IMR-90 (cell line): Measurements from ENCODE around the gene ANGPTL7. TPM values are rescaled to one million over a fixed set of nuclear protein-coding genes. Genes with fewer than 3 reads are reported as not detected.

Source experiments
- ATAC-seq: fragments of 200-7000 bp; cut with Tn5 transposase; 2 replicates; pipeline ENCODE4 v1.9.1; 2020; ENCODE audit warnings: low read depth, mild to moderate bottlenecking, moderate library complexity
- BruUV-seq: library from RNA; stranded (reverse); fragments of 400-500 nt; replicated peaks from 2 replicates; lab custom pipeline; 2021; lab: Mats Ljungman, UMichigan
- CTCF ChIA-PET: fragments of 300-600 bp; formaldehyde crosslinking; extraction: SDS; loops from one replicate; lab custom pipeline; 2021; ENCODE audit warnings: antibody characterized with exemption; lab: Yijun Ruan, JAX
- POLR2A ChIA-PET: fragments of 300-600 bp; sonication (Branson Sonifier 250); formaldehyde crosslinking; loops from one replicate; lab custom pipeline; 2022; ENCODE audit warnings: antibody characterized with exemption; ENCODE audit not compliant: unreplicated experiment; lab: Charles Lee
- DNase-seq: peaks from one replicate; pipeline ENCODE4 v3.0.0; 2013
- H2AFZ ChIP-seq: replicated peaks from 2 replicates; pipeline ENCODE3; 2013; ENCODE audit warnings: low read length, mild to moderate bottlenecking; ENCODE audit not compliant: poor library complexity
- H2AK5ac ChIP-seq: 2 replicates; pipeline ENCODE4 v1.6.1; 2013; ENCODE audit warnings: low read depth, low read length, inconsistent platforms
- H2AK9ac ChIP-seq: replicated peaks from 2 replicates; pipeline ENCODE3; 2013; ENCODE audit warnings: mild to moderate bottlenecking, low read depth, low read length, moderate library complexity; ENCODE audit not compliant: poor library complexity
- H2BK120ac ChIP-seq: 2 replicates; pipeline ENCODE4 v1.6.1; 2013; ENCODE audit warnings: low read depth, low read length, inconsistent platforms
- H2BK15ac ChIP-seq: 3 replicates; pipeline ENCODE4 v1.6.1; 2013; ENCODE audit warnings: low read depth, low read length, inconsistent platforms
- H2BK20ac ChIP-seq: 2 replicates; pipeline ENCODE4 v1.6.1; 2013; ENCODE audit warnings: low read depth, mild to moderate bottlenecking, inconsistent platforms, low read length, moderate library complexity
- H2BK5ac ChIP-seq: 2 replicates; pipeline ENCODE4 v1.6.1; 2013; ENCODE audit warnings: mild to moderate bottlenecking, low read depth, low read length, inconsistent platforms; ENCODE audit not compliant: poor library complexity, severe bottlenecking
- H3K14ac ChIP-seq: replicated peaks from 2 replicates; pipeline ENCODE4 v1.6.1; 2013; ENCODE audit warnings: low read depth, low read length, inconsistent platforms
- H3K18ac ChIP-seq: 2 replicates; pipeline ENCODE4 v1.6.1; 2013; ENCODE audit warnings: low read depth, low read length, control low read depth
- H3K23ac ChIP-seq: 2 replicates; pipeline ENCODE4 v1.6.1; 2013; ENCODE audit warnings: low read depth, low read length, inconsistent platforms
- H3K27ac ChIP-seq: 2 replicates; pipeline ENCODE4 v1.5.1; 2013; ENCODE audit warnings: mild to moderate bottlenecking, control low read depth, low read length; ENCODE audit not compliant: insufficient read depth
- H3K27me3 ChIP-seq: 2 replicates; pipeline ENCODE4 v1.6.1; 2013; ENCODE audit warnings: low read length; ENCODE audit not compliant: control insufficient read depth, insufficient read depth
- H3K36me3 ChIP-seq: 2 replicates; pipeline ENCODE4 v1.6.1; 2013; ENCODE audit warnings: low read length, mixed read lengths; ENCODE audit not compliant: control insufficient read depth, insufficient read depth
- H3K4ac ChIP-seq: 2 replicates; pipeline ENCODE4 v1.6.1; 2013; ENCODE audit warnings: low read depth, low read length, inconsistent platforms
- H3K4me1 ChIP-seq: 2 replicates; pipeline ENCODE4 v1.6.1; 2013; ENCODE audit warnings: low read length, mixed read lengths; ENCODE audit not compliant: control insufficient read depth, insufficient read depth
- H3K4me2 ChIP-seq: 2 replicates; pipeline ENCODE4 v1.6.1; 2013; ENCODE audit warnings: low read depth, mild to moderate bottlenecking, control low read depth, low read length, moderate library complexity
- H3K4me3 ChIP-seq: 2 replicates; pipeline ENCODE4 v1.5.1; 2013; ENCODE audit warnings: low read depth, mild to moderate bottlenecking, control low read depth, low read length, moderate library complexity; ENCODE audit not compliant: insufficient read depth
- H3K56ac ChIP-seq: 2 replicates; pipeline ENCODE4 v1.6.1; 2013; ENCODE audit warnings: low read length, inconsistent platforms; ENCODE audit not compliant: insufficient read depth; ENCODE audit errors: extremely low read depth
- H3K79me1 ChIP-seq, 2 experiments: 2 replicates each; pipeline ENCODE4 v1.6.1; 2013; ENCODE audit warnings: low read length in 2 of 2, inconsistent platforms in 1 of 2, low read depth in 1 of 2
- H3K9ac ChIP-seq: 2 replicates; pipeline ENCODE4 v1.6.1; 2013; ENCODE audit warnings: low read depth, low read length, control low read depth
- H3K9me1 ChIP-seq: 2 replicates; pipeline ENCODE4 v1.6.1; 2013; ENCODE audit warnings: low read length, inconsistent platforms; ENCODE audit not compliant: insufficient read depth
- H3K9me3 ChIP-seq: 2 replicates; pipeline ENCODE4 v1.6.1; 2013; ENCODE audit warnings: low read length; ENCODE audit not compliant: control insufficient read depth, insufficient read depth
- H4K20me1 ChIP-seq: 2 replicates; pipeline ENCODE4 v1.6.1; 2013; ENCODE audit warnings: low read length, inconsistent platforms; ENCODE audit not compliant: insufficient read depth
- H4K5ac ChIP-seq: 2 replicates; pipeline ENCODE4 v1.6.1; 2013; ENCODE audit warnings: mild to moderate bottlenecking, low read depth, low read length, control low read depth
- H4K8ac ChIP-seq, 2 experiments: 2 replicates each; pipeline ENCODE4 v1.6.1; 2013; ENCODE audit warnings: low read depth in 2 of 2, low read length in 2 of 2, control low read depth in 1 of 2, inconsistent platforms in 1 of 2
- H4K91ac ChIP-seq: 2 replicates; pipeline ENCODE4 v1.6.1; 2013; ENCODE audit warnings: low read depth, low read length, inconsistent platforms; ENCODE audit not compliant: insufficient read depth
- BHLHE40 ChIP-seq: fragments of 150-350 bp; IDR thresholded peaks from 2 replicates; pipeline ENCODE4 v1.6.1; 2016; ENCODE audit warnings: mild to moderate bottlenecking, low read depth, low read length
- CTCF ChIP-seq: conservative IDR thresholded peaks from 2 replicates; pipeline ENCODE4 v1.5.1; 2012; ENCODE audit warnings: mild to moderate bottlenecking, low read depth, low read length, improper control_type of control experiment
- FOS ChIP-seq: fragments of 150-350 bp; IDR thresholded peaks from 2 replicates; pipeline ENCODE4 v1.6.1; 2016; ENCODE audit warnings: low read depth, low read length
- MAFK ChIP-seq: IDR thresholded peaks from 2 replicates; pipeline ENCODE4 v1.6.1; 2012; ENCODE audit warnings: low read depth, low read length, improper control_type of control experiment
- MXI1 ChIP-seq: IDR thresholded peaks from 2 replicates; pipeline ENCODE4 v1.6.1; 2012; ENCODE audit warnings: low read depth, mild to moderate bottlenecking, low read length, moderate library complexity, borderline replicate concordance
- NFE2L2 ChIP-seq: fragments of 150-350 bp; IDR thresholded peaks from 2 replicates; pipeline ENCODE4 v1.6.1; 2016; ENCODE audit warnings: low read depth, mild to moderate bottlenecking, low read length
- RAD21 ChIP-seq: IDR thresholded peaks from 2 replicates; pipeline ENCODE4 v1.6.1; 2012; ENCODE audit warnings: low read length, improper control_type of control experiment
- SMC3 ChIP-seq: fragments of 150-350 bp; IDR thresholded peaks from 2 replicates; pipeline ENCODE4 v1.6.1; 2016; ENCODE audit warnings: low read depth, mild to moderate bottlenecking, antibody characterized with exemption, low read length, moderate library complexity
- WGBS, 2 experiments: methylation state at CpG; one replicate each; pipeline versions ENCODE4 v1.1.5 to v1.1.7; 2013; ENCODE audit warnings: missing lambda C conversion rate in 2 of 2; ENCODE audit not compliant: insufficient read length in 1 of 2; ENCODE audit errors: extremely low coverage in 2 of 2; 5-methylcytosine and 5-hydroxymethylcytosine counted together
- dilution Hi-C: fragments of 300-500 bp; cut with HindIII; formaldehyde crosslinking; loops from one replicate; pipeline ENCODE4 v1.14.3; 2018; ENCODE audit warnings: low sequenced_read_pairs; ENCODE audit not compliant: unreplicated experiment
- in situ Hi-C: fragments of 300-500 bp; cut with MboI; formaldehyde crosslinking; loops from 3 replicates; pipeline ENCODE4 v1.14.3; 2019; ENCODE audit warnings: low sequenced_read_pairs, inconsistent platforms, mixed read lengths
- intact Hi-C: fragments of 100-400 bp; cut with micrococcal nuclease; formaldehyde crosslinking; loops from 2 replicates; pipeline ENCODE4 v1.10.0; 2022
- polyA plus RNA-seq, 3 experiments: library from polyadenylated mRNA; depleted of rRNA; stranded (reverse); fragments of >200 nt; gene quantifications; 2 replicates each; pipeline ENCODE4 v1.2.3, GENCODE V29; 2012; ENCODE audit warnings: low replicate concordance in 1 of 3
- total RNA-seq: library from RNA; depleted of rRNA; stranded (reverse); fragments of >200 nt; gene quantifications from 2 replicates; pipeline ENCODE4 v1.2.3, GENCODE V29; 2012

Gene ANGPTL7
- total and polyA plus RNA-seq, 2 of the 4 experiments (the other 2 are of a cell fraction) = under 0.01 TPM; not detected in 1

GRCh38 chr1:11194407-11195176, 5.4 kb downstream of the ANGPTL7 start (continued):
- no peak for TF ChIP-seq BHLHE40

GRCh38 chr1:11196945-11197344, 7.8 kb downstream of the ANGPTL7 start:
- no peaks in the 10 kb centered on the region for H3K9me1 ChIP-seq

More at GRCh38 chr1:11196945-11197344, 7.8 kb downstream of the ANGPTL7 start:
- Histone ChIP-seq H2BK120ac (no peak overlapping the region), H2AK5ac (no peak overlapping the region), H4K8ac (no peak overlapping the region), H4K20me1 (no peaks in the 10 kb centered on the region), H3K9me3 (no peaks in the 10 kb centered on the region), H3K18ac (no peak overlapping the region), H3K56ac (no peak overlapping the region), H3K14ac (no peak overlapping the region), H3K27ac (no peak overlapping the region), H2BK20ac (no peak overlapping the region), H2BK15ac (no peak overlapping the region), H4K91ac (no peak overlapping the region), H2BK5ac (no peak overlapping the region), H3K79me1 (peaks cover 0 to 6% of the 10 kb centered on the region in 2 experiments; a peak in 1 of 4 replicates), H4K5ac (no peak overlapping the region), H3K4me2 (no peak overlapping the region), H2AK9ac (no peak overlapping the region), H3K36me3 (peaks cover 33% of the 10 kb centered on the region), H3K4me1 (no peaks in the 10 kb centered on the region), H3K23ac (no peak overlapping the region), H3K27me3 (no peaks in the 10 kb centered on the region), H3K4me3 (no peak overlapping the region), H3K4ac (no peak overlapping the region), H2AFZ (no peak overlapping the region), H3K9ac (no peak overlapping the region)
- intact Hi-C loops = no loop called here
- ChIA-PET CTCF (interaction anchor here (1.8 kb wide), 1 partner anchor 159 kb away, joined by 6 read pairs; no protein-coding TSS in a partner anchor), POLR2A (no interaction called here)
- no CpG with 5 or more reads among the region's 2 CpGs for WGBS, 2 experiments
- in situ Hi-C loops = no loop called here
- dilution Hi-C loops = no loop called here
- BruUV-seq = no TSS peak
- TF ChIP-seq CTCF (no peak), MAFK (no peak), FOS (no peak), MXI1 (no peak), NFE2L2 (no peak), SMC3 (no peak), RAD21 (no peak)
- ATAC-seq = no peak
- no peak for DNase-seq
